CD4-positive, alpha-beta T cell (primary cell): ENCODE results near the gene DTNB. TPM values are rescaled to one million over a fixed set of nuclear protein-coding genes. Genes with fewer than 3 reads are reported as not detected.
A peak's percentile ranks its signal among the peaks of the same experiment; 100 is the strongest.

Experiments used
- ATAC-seq: fragments of 200-7000 bp; cut with Tn5 transposase; one replicate; pipeline ENCODE4 v1.10.0; 2022; ENCODE audit warnings: mild to moderate bottlenecking; ENCODE audit not compliant: poor library complexity
- CTCF ChIA-PET: fragments of 350-600 bp; sonication (Branson Sonifier 250); formaldehyde crosslinking; loops from one replicate; lab custom pipeline; 2021; ENCODE audit warnings: antibody characterized with exemption, inconsistent platforms; lab: Charles Lee
- POLR2A ChIA-PET: fragments of 350-600 bp; sonication (Branson Sonifier 250); formaldehyde crosslinking; loops from one replicate; lab custom pipeline; 2021; ENCODE audit warnings: antibody characterized with exemption, inconsistent platforms; lab: Charles Lee
- DNase-seq, 14 experiments: peaks; one replicate each; pipeline ENCODE4 v3.0.0-alpha.2; 2013 to 2020; ENCODE audit warnings: mixed read lengths in 2 of 14
- H3K27ac ChIP-seq, 2 donors: one replicate each; pipeline versions ENCODE4 v1.5.1 to v1.7.0; 2013; ENCODE audit warnings: low read length in 2 of 2, low read depth in 1 of 2, mild to moderate bottlenecking in 1 of 2
- H3K27me3 ChIP-seq, 2 experiments: 1 replicate in 1 of 2; 2 replicates in 1 of 2; pipeline versions ENCODE4 v1.6.1 to v1.7.0; 2013; ENCODE audit warnings: low read length in 2 of 2, control low read depth in 1 of 2, mild to moderate bottlenecking in 1 of 2, moderate library complexity in 1 of 2; ENCODE audit not compliant: insufficient read depth in 2 of 2, control insufficient read depth in 1 of 2
- H3K36me3 ChIP-seq: one replicate; pipeline ENCODE4 v1.6.1; 2013; ENCODE audit warnings: low read length, control low read depth; ENCODE audit not compliant: insufficient read depth
- H3K4me1 ChIP-seq: one replicate; pipeline ENCODE4 v1.6.1; 2013; ENCODE audit warnings: low read length, control low read depth; ENCODE audit not compliant: insufficient read depth
- H3K4me3 ChIP-seq: one replicate; pipeline ENCODE4 v1.5.1; 2013; ENCODE audit warnings: mild to moderate bottlenecking, low read length, moderate library complexity
- H3K9me3 ChIP-seq, 2 experiments: 1 replicate in 1 of 2; 2 replicates in 1 of 2; pipeline versions ENCODE4 v1.6.1 to v1.7.0; 2013; ENCODE audit warnings: low read length in 2 of 2, mild to moderate bottlenecking in 2 of 2, control low read depth in 1 of 2, moderate library complexity in 1 of 2; ENCODE audit not compliant: control insufficient read depth in 1 of 2, insufficient read depth in 1 of 2
- H3K27ac Mint-ChIP-seq: one replicate; pipeline ENCODE4 v1.8.0; 2020; ENCODE audit warnings: mixed read lengths
- H3K27me3 Mint-ChIP-seq: one replicate; pipeline ENCODE4 v1.8.0; 2021; ENCODE audit warnings: mixed read lengths
- H3K36me3 Mint-ChIP-seq: one replicate; pipeline ENCODE4 v1.8.0; 2021; ENCODE audit warnings: low read depth, mixed read lengths
- H3K4me1 Mint-ChIP-seq: one replicate; pipeline ENCODE4 v1.8.0; 2021; ENCODE audit warnings: low read depth, mixed read lengths
- H3K4me3 Mint-ChIP-seq: one replicate; pipeline ENCODE4 v1.8.0; 2020; ENCODE audit warnings: mild to moderate bottlenecking, mixed read lengths
- H3K9me3 Mint-ChIP-seq: one replicate; pipeline ENCODE4 v1.8.0; 2020; ENCODE audit warnings: mixed read lengths
- intact Hi-C, 2 experiments: fragments of 100-400 bp; cut with DNase I in 1 of 2; cut with micrococcal nuclease in 1 of 2; formaldehyde crosslinking; loops; one replicate each; pipeline versions ENCODE4 v1.15.1 to v1.9.0; 2023 to 2025; cut with DNase I, micrococcal nuclease
- total RNA-seq, 174 experiments: library from RNA in 2 of 174; stranded (reverse) in 2 of 174; gene quantifications; one replicate each; pipeline ENCODE4 v1.2.3 and lab custom pipeline; 2021 to 2026
- TF ChIP-seq, protein P1 (sequence below): fragments of 200-600 bp; IDR thresholded peaks from one replicate; pipeline ENCODE4 v1.8.0; 2022; ENCODE audit warnings: antibody characterized with exemption, mild to moderate bottlenecking

DTNB gene
- total RNA-seq, 2 experiments from 2014 or later: 30.1 to 33.6 TPM

DNA sequence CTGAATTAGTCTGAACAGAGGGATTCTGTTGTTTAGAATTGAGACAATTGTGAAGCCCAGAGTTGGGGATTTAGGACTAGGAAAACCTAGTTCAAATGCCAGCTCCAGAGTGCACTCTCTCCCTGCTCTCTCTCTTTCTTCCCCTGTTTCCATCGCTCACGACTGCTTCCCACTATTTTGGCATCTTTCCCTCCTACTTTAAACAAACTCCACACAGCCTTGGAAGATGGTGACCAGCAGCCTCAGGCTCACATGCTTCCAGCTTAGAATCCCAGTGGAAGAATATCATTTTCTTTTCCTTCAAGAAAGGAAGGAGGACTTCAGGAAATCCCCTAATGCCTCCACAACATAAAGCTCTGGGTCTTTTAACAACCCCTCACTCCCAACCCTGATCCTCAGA, 325.5 kb downstream of the DTNB start:
- ATAC-seq (no peak), DNase-seq (no peak)
- intact Hi-C loops: no loop called here
- peaks cover 19% of the 10 kb centered on the region for H3K4me1 Mint-ChIP-seq
- H3K27ac ChIP-seq: no peak overlapping the region
- H3K4me3 Mint-ChIP-seq: no peak overlapping the region
- no peak overlapping the region for H3K4me3 ChIP-seq
- H3K4me1 ChIP-seq: peaks cover 9% of the 10 kb centered on the region
- no peaks in the 10 kb centered on the region for H3K36me3 Mint-ChIP-seq
- peaks cover 0 to 2% of the 10 kb centered on the region in 2 experiments for H3K27me3 ChIP-seq
- no peaks in the 10 kb centered on the region for H3K9me3 ChIP-seq
- H3K27ac Mint-ChIP-seq: no peak overlapping the region
- TF ChIP-seq, protein P1, sequence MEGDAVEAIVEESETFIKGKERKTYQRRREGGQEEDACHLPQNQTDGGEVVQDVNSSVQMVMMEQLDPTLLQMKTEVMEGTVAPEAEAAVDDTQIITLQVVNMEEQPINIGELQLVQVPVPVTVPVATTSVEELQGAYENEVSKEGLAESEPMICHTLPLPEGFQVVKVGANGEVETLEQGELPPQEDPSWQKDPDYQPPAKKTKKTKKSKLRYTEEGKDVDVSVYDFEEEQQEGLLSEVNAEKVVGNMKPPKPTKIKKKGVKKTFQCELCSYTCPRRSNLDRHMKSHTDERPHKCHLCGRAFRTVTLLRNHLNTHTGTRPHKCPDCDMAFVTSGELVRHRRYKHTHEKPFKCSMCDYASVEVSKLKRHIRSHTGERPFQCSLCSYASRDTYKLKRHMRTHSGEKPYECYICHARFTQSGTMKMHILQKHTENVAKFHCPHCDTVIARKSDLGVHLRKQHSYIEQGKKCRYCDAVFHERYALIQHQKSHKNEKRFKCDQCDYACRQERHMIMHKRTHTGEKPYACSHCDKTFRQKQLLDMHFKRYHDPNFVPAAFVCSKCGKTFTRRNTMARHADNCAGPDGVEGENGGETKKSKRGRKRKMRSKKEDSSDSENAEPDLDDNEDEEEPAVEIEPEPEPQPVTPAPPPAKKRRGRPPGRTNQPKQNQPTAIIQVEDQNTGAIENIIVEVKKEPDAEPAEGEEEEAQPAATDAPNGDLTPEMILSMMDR: no peak
- POLR2A ChIA-PET: no interaction called here
- H3K9me3 Mint-ChIP-seq: no peaks in the 10 kb centered on the region
- CTCF ChIA-PET: interaction anchor here (1.4 to 3.2 kb wide), 2 partner anchors 10 to 15 kb away, joined by 4 to 12 read pairs; no protein-coding TSS in a partner anchor
- H3K27me3 Mint-ChIP-seq: peaks cover 6% of the 10 kb centered on the region
- H3K36me3 ChIP-seq: no peaks in the 10 kb centered on the region

DNA sequence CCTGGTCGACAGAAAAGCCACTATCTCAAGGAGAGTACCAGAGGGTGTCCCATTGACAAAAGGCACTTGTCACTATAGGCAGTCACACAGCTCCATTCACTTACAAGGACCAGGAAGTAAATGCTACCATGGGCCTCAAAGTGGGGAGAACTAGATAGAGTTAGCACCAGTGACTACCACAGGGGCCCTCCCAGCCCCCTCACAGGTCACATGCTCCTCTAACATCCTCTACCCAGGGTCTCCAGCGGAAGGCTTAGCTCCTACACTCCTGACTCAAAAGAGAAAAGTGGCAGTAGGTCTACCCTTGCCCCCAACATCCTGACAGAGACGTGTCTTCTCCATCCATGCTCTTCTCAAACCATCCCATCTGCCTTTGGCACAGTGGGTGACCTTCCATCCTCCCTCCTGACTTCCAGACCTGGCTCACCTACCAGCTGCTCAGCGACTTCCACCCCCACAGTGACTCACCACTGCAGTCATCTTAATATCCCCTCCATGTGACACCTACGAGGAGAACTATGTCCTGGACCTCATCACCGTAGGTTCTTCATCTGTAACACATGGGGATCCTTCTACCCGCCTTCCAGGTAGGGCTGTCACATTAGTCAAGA, 326.1 kb downstream of the DTNB start:
- ATAC-seq (no peak), DNase-seq (no peak)
- Mint-ChIP-seq H3K4me3 (peak overlapping the region; percentile 69), H3K9me3 (no peaks in the 10 kb centered on the region), H3K36me3 (no peaks in the 10 kb centered on the region), H3K27ac (no peak overlapping the region), H3K27me3 (peaks cover 2% of the 10 kb centered on the region), H3K4me1 (peaks cover 19% of the 10 kb centered on the region)
- peaks cover 14% of the 10 kb centered on the region for H3K4me1 ChIP-seq
- no peaks in the 10 kb centered on the region for H3K9me3 ChIP-seq
- peaks cover 0 to 2% of the 10 kb centered on the region in 2 experiments for H3K27me3 ChIP-seq
- no peak overlapping the region for H3K4me3 ChIP-seq
- TF ChIP-seq, protein P1: no peak
- ChIA-PET CTCF (interaction anchor here (1.4 to 3.2 kb wide), 2 partner anchors 10 to 15 kb away, joined by 4 to 12 read pairs; no protein-coding TSS in a partner anchor), POLR2A (no interaction called here)
- H3K27ac ChIP-seq: no peak overlapping the region
- no peaks in the 10 kb centered on the region for H3K36me3 ChIP-seq
- intact Hi-C loops: no loop called here

DNA sequence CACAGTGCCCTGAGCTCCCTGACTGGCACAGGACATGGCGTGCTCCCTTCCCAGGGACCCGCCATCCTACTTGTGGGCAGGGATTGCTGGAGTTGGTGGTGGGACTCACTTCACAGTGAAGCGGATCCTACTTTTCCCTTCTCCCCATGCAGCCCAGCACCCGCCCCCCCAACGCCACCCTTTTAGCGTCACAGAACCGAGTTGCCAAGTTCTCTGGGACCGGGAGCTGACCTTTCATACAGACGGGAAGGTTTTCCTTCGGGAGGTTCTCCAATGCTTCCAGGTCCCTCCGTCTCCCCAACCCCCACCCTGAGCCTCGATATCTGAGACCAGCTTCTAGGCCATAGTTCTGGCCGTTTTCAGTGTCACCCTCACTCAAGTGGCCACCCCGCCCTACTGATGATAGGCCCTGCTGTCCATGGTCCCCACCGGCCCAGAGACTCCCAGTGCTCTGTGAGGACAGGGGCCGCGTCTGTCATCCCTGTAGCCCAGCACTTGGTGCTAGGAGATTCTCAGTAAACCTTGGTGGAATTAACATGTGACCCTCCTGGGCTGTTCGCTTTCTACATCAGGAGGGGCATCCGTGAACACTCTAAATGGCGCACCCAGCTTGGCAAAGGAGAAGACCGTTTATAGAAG, 330.1 kb downstream of the DTNB start:
- intact Hi-C loops: loop anchor here (5.0 kb wide), 1 partner anchor 34 kb away; no protein-coding TSS in a partner anchor
- no peak for ATAC-seq
- POLR2A ChIA-PET: interaction anchor here (1.0 to 1.9 kb wide), 5 partner anchors 19 to 70 kb away, joined by 4 to 13 read pairs (median 5); no protein-coding TSS in a partner anchor

More for the DNA sequence above, 330.1 kb downstream of the DTNB start:
- DNase-seq: no peak
- Mint-ChIP-seq H3K9me3 (no peaks in the 10 kb centered on the region), H3K27me3 (no peaks in the 10 kb centered on the region), H3K36me3 (no peaks in the 10 kb centered on the region), H3K4me1 (peaks cover 22% of the 10 kb centered on the region), H3K4me3 (peak overlapping the region; percentile 91), H3K27ac (no peak overlapping the region)
- Histone ChIP-seq H3K27me3 (peaks cover 0 to 2% of the 10 kb centered on the region in 2 experiments), H3K27ac (no peak overlapping the region), H3K9me3 (no peaks in the 10 kb centered on the region), H3K4me1 (peaks cover 30% of the 10 kb centered on the region), H3K36me3 (no peaks in the 10 kb centered on the region), H3K4me3 (no peak overlapping the region)
- CTCF ChIA-PET: interaction anchor here (1.0 to 3.1 kb wide), 4 partner anchors 19 to 178 kb away, joined by 3 to 16 read pairs (median 5); no protein-coding TSS in a partner anchor
- TF ChIP-seq, protein P1: no peak
